BJ (cell line): ENCODE data around the gene NDFIP2. TPM values are rescaled to one million over a fixed set of nuclear protein-coding genes. Genes with fewer than 3 reads are reported as not detected.

ENCODE experiments used
- CTCF ChIA-PET: fragments of 350-600 bp; formaldehyde crosslinking; extraction: SDS; loops from one replicate; lab custom pipeline; 2021; ENCODE audit warnings: antibody characterized with exemption, inconsistent platforms; lab: Yijun Ruan, JAX
- POLR2A ChIA-PET: fragments of 300-600 bp; sonication (Branson Sonifier 250); formaldehyde crosslinking; extraction: SDS; loops from one replicate; lab custom pipeline; 2021; ENCODE audit warnings: antibody characterized with exemption; lab: Charles Lee
- DNase-seq: peaks from one replicate; pipeline ENCODE4 v3.0.0-alpha.2; 2011; ENCODE audit warnings: low read depth
- H3K27me3 ChIP-seq: 2 replicates; pipeline ENCODE4 v1.6.0; 2011; ENCODE audit warnings: low read length; ENCODE audit not compliant: control insufficient read depth, insufficient read depth
- H3K36me3 ChIP-seq: 2 replicates; pipeline ENCODE4 v1.5.1; 2011; ENCODE audit warnings: low read length; ENCODE audit not compliant: control insufficient read depth, insufficient read depth
- H3K4me3 ChIP-seq: 2 replicates; pipeline ENCODE4 v1.5.1; 2011; ENCODE audit warnings: low read depth, mild to moderate bottlenecking, control low read depth, low read length
- CTCF ChIP-seq: IDR thresholded peaks from 2 replicates; pipeline ENCODE4 v1.5.1; 2011; ENCODE audit warnings: low read depth, mild to moderate bottlenecking, control low read depth, inconsistent platforms, low read length, moderate library complexity; ENCODE audit not compliant: insufficient read depth
- polyA plus RNA-seq: library from polyadenylated mRNA; depleted of rRNA; stranded (reverse); fragments of >200 nt; gene quantifications from 2 replicates; pipeline ENCODE4 v1.2.3, GENCODE V29; 2011

Gene NDFIP2
- polyA plus RNA-seq, 1 experiment: 53.8 TPM

- DNase-seq: no peak
- Histone ChIP-seq H3K4me3 (no peak overlapping the region), H3K27me3 (peaks cover 6% of the 10 kb centered on the region; the same call in 1 of the 2 replicates), H3K36me3 (no peaks in the 10 kb centered on the region)
- no peak for TF ChIP-seq CTCF
- POLR2A ChIA-PET: no interaction called here
- CTCF ChIA-PET: no interaction called here
Observed at GRCh38 chr13:79475569-79475968, 5.4 kb upstream of the NDFIP2 start.

GRCh38 chr13:79477968-79478367 is 3.0 kb upstream of the NDFIP2 start:
- TF ChIP-seq CTCF: no peak
- ChIA-PET POLR2A (no interaction called here), CTCF (interaction anchor here (0.5 to 1.2 kb wide), 4 partner anchors 13 to 64 kb away, joined by 3 to 7 read pairs (median 4); no protein-coding TSS in a partner anchor)
- no peaks in the 10 kb centered on the region for H3K36me3 ChIP-seq
- no peak overlapping the region for H3K4me3 ChIP-seq
- no peak for DNase-seq
- H3K27me3 ChIP-seq: peaks cover 7% of the 10 kb centered on the region; the same call in 1 of the 2 replicates

- CTCF ChIA-PET: interaction anchor here (0.8 kb wide), 1 partner anchor 8 kb away, joined by 4 read pairs; no protein-coding TSS in a partner anchor
- peaks cover 7% of the 10 kb centered on the region; the same call in 1 of the 2 replicates for H3K27me3 ChIP-seq
- H3K4me3 ChIP-seq: no peak overlapping the region
- H3K36me3 ChIP-seq: no peaks in the 10 kb centered on the region
- POLR2A ChIA-PET: no interaction called here
- TF ChIP-seq CTCF: no peak
- no peak for DNase-seq
Observed at GRCh38 chr13:79479882-79480281, 1.1 kb upstream of the NDFIP2 start.

- TF ChIP-seq CTCF: no peak
- Histone ChIP-seq H3K4me3 (peak overlapping the region; percentile 94), H3K36me3 (no peaks in the 10 kb centered on the region), H3K27me3 (peaks cover 7% of the 10 kb centered on the region; the same call in 1 of the 2 replicates)
- ChIA-PET POLR2A (interaction anchor here (0.9 kb wide), 1 partner anchor 9 kb away, joined by 3 read pairs; no protein-coding TSS in a partner anchor), CTCF (interaction anchor here (0.8 to 3.1 kb wide), 6 partner anchors 29 to 62 kb away, joined by 3 to 20 read pairs (median 3); no protein-coding TSS in a partner anchor)
- DNase-seq: no peak
Observed at GRCh38 chr13:79481685-79482052, 714 bp downstream of the NDFIP2 start.

- peak overlapping the region; percentile 94 for H3K4me3 ChIP-seq
- peaks cover 7% of the 10 kb centered on the region; the same call in 1 of the 2 replicates for H3K27me3 ChIP-seq
- CTCF ChIA-PET: interaction anchor here (0.7 to 3.1 kb wide), 6 partner anchors 26 to 58 kb away, joined by 3 to 20 read pairs (median 4); no protein-coding TSS in a partner anchor
- H3K36me3 ChIP-seq: no peaks in the 10 kb centered on the region
- no peak for DNase-seq
- POLR2A ChIA-PET: interaction anchor here (1.2 to 1.6 kb wide), 2 partner anchors 35 to 40 kb away, joined by 3 to 9 read pairs; no protein-coding TSS in a partner anchor
- no peak for TF ChIP-seq CTCF
Observed at GRCh38 chr13:79482281-79482970, 1.5 kb downstream of the NDFIP2 start.
